ENCODE results near the gene NFIC.

NFIC gene

DNA sequence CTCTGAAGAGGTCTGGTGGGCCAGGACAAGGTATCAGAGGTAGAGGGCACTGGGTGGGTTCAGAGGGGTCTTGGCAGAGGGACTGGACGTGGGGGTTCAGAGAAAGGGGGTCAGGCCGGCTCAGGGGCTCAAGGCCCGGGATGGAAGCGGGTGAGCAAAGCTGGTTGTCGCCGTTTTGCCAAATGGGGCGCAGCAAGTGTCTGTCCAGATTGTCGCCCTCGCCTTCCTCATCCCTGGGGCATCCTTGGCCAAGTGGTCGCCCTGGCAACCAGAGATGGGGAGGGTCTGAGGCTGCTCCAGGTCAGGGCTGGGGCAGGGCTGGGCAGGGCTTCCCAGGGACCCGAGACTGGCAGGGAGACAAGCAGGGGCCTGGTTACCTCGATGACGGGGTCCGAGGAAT lies 127.3 kb downstream of the NFIC start:
- TF ChIP-seq, protein P1, sequence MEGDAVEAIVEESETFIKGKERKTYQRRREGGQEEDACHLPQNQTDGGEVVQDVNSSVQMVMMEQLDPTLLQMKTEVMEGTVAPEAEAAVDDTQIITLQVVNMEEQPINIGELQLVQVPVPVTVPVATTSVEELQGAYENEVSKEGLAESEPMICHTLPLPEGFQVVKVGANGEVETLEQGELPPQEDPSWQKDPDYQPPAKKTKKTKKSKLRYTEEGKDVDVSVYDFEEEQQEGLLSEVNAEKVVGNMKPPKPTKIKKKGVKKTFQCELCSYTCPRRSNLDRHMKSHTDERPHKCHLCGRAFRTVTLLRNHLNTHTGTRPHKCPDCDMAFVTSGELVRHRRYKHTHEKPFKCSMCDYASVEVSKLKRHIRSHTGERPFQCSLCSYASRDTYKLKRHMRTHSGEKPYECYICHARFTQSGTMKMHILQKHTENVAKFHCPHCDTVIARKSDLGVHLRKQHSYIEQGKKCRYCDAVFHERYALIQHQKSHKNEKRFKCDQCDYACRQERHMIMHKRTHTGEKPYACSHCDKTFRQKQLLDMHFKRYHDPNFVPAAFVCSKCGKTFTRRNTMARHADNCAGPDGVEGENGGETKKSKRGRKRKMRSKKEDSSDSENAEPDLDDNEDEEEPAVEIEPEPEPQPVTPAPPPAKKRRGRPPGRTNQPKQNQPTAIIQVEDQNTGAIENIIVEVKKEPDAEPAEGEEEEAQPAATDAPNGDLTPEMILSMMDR (IDR thresholded peaks at IDR 0.05; ENCODE audit: low read depth, low read length, missing control alignments): no peak
- in situ Hi-C loops (cut with HindIII; ENCODE audit: low sequenced_read_pairs): no loop called here
- H3K4me3 ChIP-seq (ENCODE audit: low read depth, low read length): no peak overlapping the region
- DNase-seq (ENCODE audit: low read depth): no peak

GRCh38 chr19:3494051-3494450 lies 127.7 kb downstream of the NFIC start:
- in situ Hi-C loops (cut with HindIII; ENCODE audit: low sequenced_read_pairs): no loop called here
- H3K4me3 ChIP-seq (ENCODE audit: low read depth, low read length): no peak overlapping the region
- no peak for DNase-seq (ENCODE audit: low read depth)
- TF ChIP-seq, protein P1 (IDR thresholded peaks at IDR 0.05; ENCODE audit: low read depth, low read length, missing control alignments): no peak

GRCh38 chr19:3494559-3494958 lies 128.2 kb downstream of the NFIC start:
- H3K4me3 ChIP-seq (ENCODE audit: low read depth, low read length): no peak overlapping the region
- DNase-seq (ENCODE audit: low read depth): no peak
- in situ Hi-C loops (cut with HindIII; ENCODE audit: low sequenced_read_pairs): no loop called here
- TF ChIP-seq, protein P1 (IDR thresholded peaks at IDR 0.05; ENCODE audit: low read depth, low read length, missing control alignments): no peak

GRCh38 chr19:3496392-3497273 lies 130.2 kb downstream of the NFIC start:
- in situ Hi-C loops (cut with HindIII; ENCODE audit: low sequenced_read_pairs): no loop called here
- no peak overlapping the region for H3K4me3 ChIP-seq (ENCODE audit: low read depth, low read length)
- TF ChIP-seq, protein P1 (IDR thresholded peaks at IDR 0.05; ENCODE audit: low read depth, low read length, missing control alignments): no peak
- no peak for DNase-seq (ENCODE audit: low read depth)

GRCh38 chr19:3497757-3498520 lies 131.6 kb downstream of the NFIC start:
- no peak for DNase-seq (ENCODE audit: low read depth)
- no peak overlapping the region for H3K4me3 ChIP-seq (ENCODE audit: low read depth, low read length)
- TF ChIP-seq, protein P1 (IDR thresholded peaks at IDR 0.05; ENCODE audit: low read depth, low read length, missing control alignments): no peak
- in situ Hi-C loops (cut with HindIII; ENCODE audit: low sequenced_read_pairs): no loop called here

DNA sequence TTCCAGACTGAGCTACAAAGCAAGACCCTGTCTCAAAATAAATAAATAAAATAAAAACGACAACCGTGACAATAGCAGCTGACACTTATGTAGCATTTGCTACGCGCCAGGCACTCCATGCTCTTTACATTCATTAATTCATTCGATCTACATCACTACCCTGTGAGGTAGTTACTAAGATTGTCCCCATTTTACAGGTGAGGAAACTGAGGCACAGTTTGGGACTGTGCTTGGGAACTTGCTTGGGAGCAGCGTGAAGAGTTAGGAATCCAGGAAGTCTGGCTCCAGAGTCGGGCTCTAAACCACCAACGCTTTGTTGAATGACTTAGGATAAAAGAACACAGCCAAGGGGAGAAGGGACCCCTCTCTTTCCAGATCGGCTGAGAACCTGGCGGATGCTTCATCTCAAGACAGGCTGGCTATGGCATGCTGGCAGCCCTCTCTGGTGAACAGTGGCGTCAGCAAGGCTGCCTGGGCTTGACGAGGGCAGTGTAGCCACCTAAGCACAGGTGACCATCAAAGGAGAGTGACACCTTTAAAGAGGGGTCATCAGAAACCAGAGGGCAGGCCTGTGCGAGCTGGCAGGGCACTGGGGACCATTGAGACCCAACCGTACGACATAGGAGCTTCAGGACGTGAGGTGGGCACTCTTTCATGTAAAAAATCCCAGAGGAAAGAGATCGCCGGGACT lies 133.5 kb downstream of the NFIC start:
- TF ChIP-seq, protein P1 (IDR thresholded peaks at IDR 0.05; ENCODE audit: low read depth, low read length, missing control alignments): no peak
- DNase-seq (ENCODE audit: low read depth): no peak
- peak overlapping the region; percentile 58 for H3K4me3 ChIP-seq (ENCODE audit: low read depth, low read length)
- in situ Hi-C loops (cut with HindIII; ENCODE audit: low sequenced_read_pairs): no loop called here

Measured in astrocyte of the cerebellum (primary cell).